B cell (primary cell): ENCODE measurements around the gene SPRED2. TPM values are rescaled to one million over a fixed set of nuclear protein-coding genes. Genes with fewer than 3 reads are reported as not detected.

Source experiments
- ATAC-seq: fragments of 200-7000 bp; cut with Tn5 transposase; one replicate; pipeline ENCODE4 v1.10.0; 2021; ENCODE audit warnings: low read depth, mild to moderate bottlenecking, moderate number of reproducible peaks, moderate library complexity
- CTCF ChIA-PET: fragments of 350-600 bp; sonication (Branson Sonifier 250); formaldehyde crosslinking; loops from one replicate; lab custom pipeline; 2021; ENCODE audit warnings: antibody characterized with exemption, inconsistent platforms; lab: Charles Lee
- POLR2A ChIA-PET: fragments of 350-600 bp; sonication (Branson Sonifier 250); formaldehyde crosslinking; loops from one replicate; lab custom pipeline; 2021; ENCODE audit warnings: antibody characterized with exemption; lab: Charles Lee
- DNase-seq: peaks from one replicate; pipeline ENCODE4 v3.0.0; 2013
- H2AFZ ChIP-seq: 2 replicates; pipeline ENCODE4 v1.6.1; 2012; ENCODE audit warnings: mild to moderate bottlenecking, low read depth, low read length; ENCODE audit not compliant: insufficient read depth, poor library complexity, severe bottlenecking
- H3K27ac ChIP-seq, 2 donors: 1 replicate in 1 of 2; 2 replicates in 1 of 2; pipeline ENCODE4 v1.5.1; 2012 to 2013; ENCODE audit warnings: low read length in 2 of 2, mild to moderate bottlenecking in 2 of 2, moderate library complexity in 1 of 2
- H3K27me3 ChIP-seq, 4 experiments: fragments of 200-600 bp in 1 of 4; sonication (generic) in 1 of 4; replicated peaks in 1 of 4; 1 replicate in 2 of 4; 2 replicates in 2 of 4; pipeline versions ENCODE4 v1.6.1 to v1.7.0; 2013 to 2016; ENCODE audit warnings: low read length in 3 of 4, mild to moderate bottlenecking in 2 of 4, mixed read lengths in 1 of 4, moderate library complexity in 1 of 4; ENCODE audit not compliant: insufficient read depth in 4 of 4, control insufficient read depth in 3 of 4; ENCODE audit errors: control extremely low read depth in 1 of 4
- H3K36me3 ChIP-seq, 2 experiments: replicated peaks in 1 of 2; 1 replicate in 1 of 2; 2 replicates in 1 of 2; pipeline versions ENCODE4 v1.6.1 to v1.7.1; 2013; ENCODE audit warnings: low read length in 1 of 2; ENCODE audit not compliant: insufficient read depth in 2 of 2, control insufficient read depth in 1 of 2; ENCODE audit errors: control extremely low read depth in 1 of 2, extremely low read depth in 1 of 2
- H3K4me1 ChIP-seq, 2 donors: fragments of 200-600 bp in 1 of 2; sonication (generic) in 1 of 2; 1 replicate in 1 of 2; 2 replicates in 1 of 2; pipeline versions ENCODE4 v1.5.1 to v1.6.1; 2013 to 2017; ENCODE audit warnings: low read length in 2 of 2; ENCODE audit not compliant: control insufficient read depth in 2 of 2, insufficient read depth in 2 of 2
- H3K4me2 ChIP-seq: replicated peaks from 2 replicates; pipeline ENCODE3; 2012; ENCODE audit warnings: mild to moderate bottlenecking, low read depth, low read length; ENCODE audit not compliant: poor library complexity, severe bottlenecking
- H3K4me3 ChIP-seq, 5 experiments: fragments of 200-600 bp in 1 of 5; sonication (generic) in 1 of 5; 1 replicate in 3 of 5; 2 replicates in 2 of 5; pipeline versions ENCODE4 v1.5.1 to v1.7.0; 2011 to 2016; ENCODE audit warnings: low read length in 4 of 5, mild to moderate bottlenecking in 4 of 5, low read depth in 2 of 5, control low read depth in 1 of 5, moderate library complexity in 1 of 5; ENCODE audit not compliant: insufficient read depth in 1 of 5; ENCODE audit errors: control extremely low read depth in 1 of 5, extremely low read depth in 1 of 5
- H3K79me2 ChIP-seq: fragments of 200-600 bp; sonication (generic); one replicate; pipeline ENCODE4 v1.6.0; 2016; ENCODE audit warnings: low read length; ENCODE audit not compliant: control insufficient read depth, insufficient read depth
- H3K9ac ChIP-seq: fragments of 200-600 bp; sonication (generic); 2 replicates; pipeline ENCODE4 v1.6.1; 2017; ENCODE audit warnings: mild to moderate bottlenecking, low read length, moderate library complexity
- H3K9me3 ChIP-seq, 3 donors: one replicate each; pipeline versions ENCODE4 v1.6.1 to v1.7.1; 2013; ENCODE audit warnings: low read length in 2 of 3; ENCODE audit not compliant: control insufficient read depth in 2 of 3, insufficient read depth in 1 of 3; ENCODE audit errors: control extremely low read depth in 1 of 3
- H4K20me1 ChIP-seq: 2 replicates; pipeline ENCODE4 v1.6.0; 2012; ENCODE audit warnings: mild to moderate bottlenecking, low read length; ENCODE audit not compliant: insufficient read depth, control insufficient read depth, poor library complexity, severe bottlenecking
- H3K27ac Mint-ChIP-seq: one replicate; pipeline ENCODE4 v1.8.0; 2021; ENCODE audit warnings: mixed read lengths
- H3K27me3 Mint-ChIP-seq: one replicate; pipeline ENCODE4 v1.8.0; 2021; ENCODE audit warnings: mixed read lengths
- H3K4me1 Mint-ChIP-seq: one replicate; pipeline ENCODE4 v1.8.0; 2021; ENCODE audit warnings: mixed read lengths
- H3K4me3 Mint-ChIP-seq: one replicate; pipeline ENCODE4 v1.8.0; 2021; ENCODE audit warnings: mixed read lengths
- H3K9me3 Mint-ChIP-seq: one replicate; pipeline ENCODE4 v1.8.0; 2022; ENCODE audit warnings: mixed read lengths; ENCODE audit not compliant: insufficient read depth
- EZH2 ChIP-seq: IDR thresholded peaks from 2 replicates; pipeline ENCODE4 v1.6.1; 2012; ENCODE audit warnings: borderline replicate concordance, low read depth, mild to moderate bottlenecking, moderate library complexity, low read length; ENCODE audit not compliant: insufficient read depth, poor library complexity, severe bottlenecking
- WGBS: methylation state at CpG from one replicate; pipeline ENCODE4 v1.1.5; 2013; ENCODE audit warnings: missing lambda C conversion rate; ENCODE audit not compliant: insufficient coverage; 5-methylcytosine and 5-hydroxymethylcytosine counted together
- intact Hi-C: fragments of 100-400 bp; cut with micrococcal nuclease; formaldehyde crosslinking; loops from one replicate; pipeline ENCODE4 v1.10.0; 2022
- polyA plus RNA-seq: library from polyadenylated mRNA; depleted of rRNA; stranded (reverse); fragments of >200 nt; gene quantifications from 2 replicates; pipeline ENCODE4 v1.2.3, GENCODE V29; 2012
- total RNA-seq, 2 donors: library from RNA; stranded (reverse); fragments of 120-200 nt in 1 of 2; gene quantifications; 1 replicate in 1 of 2; 2 replicates in 1 of 2; pipeline versions ENCODE4 v1.2.3 to v1.2.4, GENCODE V29; 2013 to 2022
- TF ChIP-seq, protein P1 (sequence below): fragments of 200-600 bp; IDR thresholded peaks from one replicate; pipeline ENCODE4 v1.8.0; 2022; ENCODE audit warnings: antibody characterized with exemption, mild to moderate bottlenecking

The SPRED2 gene
- total and polyA plus RNA-seq, 2 donors (not counting 1 experiment from before 2014, with no cell fraction given) = 0.40 to 1.3 TPM

DNA sequence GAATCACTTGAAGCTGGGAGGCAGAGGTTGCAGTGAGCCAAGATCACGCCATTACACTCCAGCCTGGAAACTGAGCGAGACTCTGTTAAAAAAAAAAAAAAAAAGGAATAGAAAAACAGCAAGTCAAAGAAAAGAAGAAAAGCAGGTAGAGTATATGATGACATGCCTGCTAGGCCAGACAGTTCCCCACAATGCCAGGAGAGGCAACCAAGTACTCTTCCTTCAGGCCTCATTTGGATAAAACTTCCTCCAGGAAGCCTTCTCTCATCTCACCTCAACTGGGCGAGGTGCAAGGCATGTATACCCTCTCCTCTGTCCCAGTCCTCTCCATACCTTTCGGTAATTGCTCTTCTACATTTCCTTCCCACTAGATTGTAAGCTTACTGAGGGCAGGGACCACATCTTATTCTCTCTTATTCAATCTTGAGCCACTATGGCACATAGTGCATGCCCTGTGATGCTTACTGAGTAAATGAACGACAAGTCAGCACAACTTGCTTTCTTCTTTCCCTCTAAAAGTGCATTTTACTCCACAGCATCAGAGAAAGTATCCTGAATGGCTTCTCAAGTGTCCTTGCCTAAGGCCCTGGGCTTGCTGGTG lies 10.1 kb upstream of the SPRED2 start:
- no peak overlapping the region for H3K4me3 Mint-ChIP-seq
- Histone ChIP-seq H3K9me3 (no peaks in the 10 kb centered on the region), H2AFZ (no peak overlapping the region), H3K36me3 (no peaks in the 10 kb centered on the region), H3K9ac (no peak overlapping the region), H3K4me2 (no peak overlapping the region), H3K27me3 (peaks cover 0 to 11% (median 3%) of the 10 kb centered on the region in 4 experiments), H3K4me3 (no peak overlapping the region), H3K27ac (no peak overlapping the region), H3K4me1 (no peaks in the 10 kb centered on the region), H4K20me1 (no peaks in the 10 kb centered on the region), H3K79me2 (no peaks in the 10 kb centered on the region)
- TF ChIP-seq, protein P1, sequence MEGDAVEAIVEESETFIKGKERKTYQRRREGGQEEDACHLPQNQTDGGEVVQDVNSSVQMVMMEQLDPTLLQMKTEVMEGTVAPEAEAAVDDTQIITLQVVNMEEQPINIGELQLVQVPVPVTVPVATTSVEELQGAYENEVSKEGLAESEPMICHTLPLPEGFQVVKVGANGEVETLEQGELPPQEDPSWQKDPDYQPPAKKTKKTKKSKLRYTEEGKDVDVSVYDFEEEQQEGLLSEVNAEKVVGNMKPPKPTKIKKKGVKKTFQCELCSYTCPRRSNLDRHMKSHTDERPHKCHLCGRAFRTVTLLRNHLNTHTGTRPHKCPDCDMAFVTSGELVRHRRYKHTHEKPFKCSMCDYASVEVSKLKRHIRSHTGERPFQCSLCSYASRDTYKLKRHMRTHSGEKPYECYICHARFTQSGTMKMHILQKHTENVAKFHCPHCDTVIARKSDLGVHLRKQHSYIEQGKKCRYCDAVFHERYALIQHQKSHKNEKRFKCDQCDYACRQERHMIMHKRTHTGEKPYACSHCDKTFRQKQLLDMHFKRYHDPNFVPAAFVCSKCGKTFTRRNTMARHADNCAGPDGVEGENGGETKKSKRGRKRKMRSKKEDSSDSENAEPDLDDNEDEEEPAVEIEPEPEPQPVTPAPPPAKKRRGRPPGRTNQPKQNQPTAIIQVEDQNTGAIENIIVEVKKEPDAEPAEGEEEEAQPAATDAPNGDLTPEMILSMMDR = no peak
- TF ChIP-seq EZH2 = no peak
- no peaks in the 10 kb centered on the region for H3K9me3 Mint-ChIP-seq
- H3K27ac Mint-ChIP-seq = no peak overlapping the region
- DNase-seq (no peak), ATAC-seq (no peak)
- CTCF ChIA-PET = no interaction called here
- H3K4me1 Mint-ChIP-seq = no peaks in the 10 kb centered on the region
- POLR2A ChIA-PET = no interaction called here
- 94% methylated on average over 4 of the region's 5 CpGs for WGBS
- H3K27me3 Mint-ChIP-seq = peaks cover 19% of the 10 kb centered on the region
- intact Hi-C loops = no loop called here

DNA sequence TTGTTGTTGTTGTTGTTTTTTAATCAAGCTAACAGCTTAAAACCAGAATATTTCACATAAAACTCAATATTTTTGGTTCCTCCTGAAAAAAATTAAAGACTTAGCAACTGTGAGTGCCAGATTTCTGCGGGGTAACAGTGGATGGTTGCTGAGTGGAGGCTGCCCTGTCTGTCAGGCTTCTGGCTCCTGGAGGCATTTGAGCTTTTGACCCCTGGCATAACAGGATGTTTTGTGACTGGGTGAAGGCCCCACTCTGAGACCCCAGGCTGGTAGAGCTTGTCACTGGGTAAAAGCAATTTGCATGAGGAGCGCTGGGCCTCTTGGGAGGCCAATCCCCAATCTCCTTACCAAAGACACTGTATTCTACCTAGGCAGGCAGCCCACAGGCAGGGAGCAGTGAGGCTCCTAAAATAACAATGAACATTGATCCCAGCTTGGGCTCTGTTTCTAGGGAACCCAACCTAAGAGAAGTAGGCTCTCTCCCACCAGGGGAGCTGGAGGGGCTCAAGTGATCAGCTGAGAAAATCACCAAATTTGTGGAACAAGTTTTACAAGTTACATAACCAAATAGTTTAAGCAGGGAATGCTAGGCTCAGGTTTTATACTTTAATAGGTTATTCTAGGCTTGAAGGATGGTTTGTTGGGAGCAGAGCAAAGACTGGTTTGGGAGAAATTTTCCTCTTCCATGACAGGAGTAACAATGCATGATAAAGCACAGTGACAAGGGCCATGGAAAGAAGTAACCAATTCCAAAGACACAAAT lies 5.9 kb upstream of the SPRED2 start:
- Histone ChIP-seq H3K4me3 (no peak overlapping the region), H3K27me3 (peaks cover 0 to 51% (median 26%) of the 10 kb centered on the region in 4 experiments), H4K20me1 (no peaks in the 10 kb centered on the region), H3K36me3 (no peaks in the 10 kb centered on the region), H3K79me2 (no peaks in the 10 kb centered on the region), H3K9me3 (peaks cover 0 to 8% (median 0%) of the 10 kb centered on the region in 3 donors), H3K4me2 (no peak overlapping the region), H2AFZ (no peak overlapping the region), H3K27ac (no peak overlapping the region), H3K9ac (no peak overlapping the region), H3K4me1 (peaks cover 16 to 22% of the 10 kb centered on the region in 2 donors)
- ChIA-PET POLR2A (no interaction called here), CTCF (no interaction called here)
- ATAC-seq (no peak), DNase-seq (no peak)
- H3K27me3 Mint-ChIP-seq = peaks cover 45% of the 10 kb centered on the region
- TF ChIP-seq EZH2 = no peak
- TF ChIP-seq, protein P1 = no peak
- WGBS = 95% methylated on average over 2 of the region's 2 CpGs
- no peak overlapping the region for H3K4me3 Mint-ChIP-seq
- H3K9me3 Mint-ChIP-seq = no peaks in the 10 kb centered on the region
- H3K4me1 Mint-ChIP-seq = peaks cover 15% of the 10 kb centered on the region
- no peak overlapping the region for H3K27ac Mint-ChIP-seq
- intact Hi-C loops = loop anchor here (10.0 kb wide), 1 partner anchor 1854 kb away; the partner anchor contains the start of genes MDH1 and WDPCP
